Retinal pigment epithelial cell (primary cell): ENCODE results near the gene XRRA1.

Experiments used
- DNase-seq: peaks from one replicate; pipeline ENCODE4 v3.0.0-alpha.2; 2010; ENCODE audit warnings: low read depth
- H3K4me3 ChIP-seq: 2 replicates; pipeline ENCODE4 v1.5.1; 2011; ENCODE audit warnings: mild to moderate bottlenecking, low read length, control low read depth, moderate library complexity
- TF ChIP-seq, protein P1 (sequence below): conservative IDR thresholded peaks from 2 replicates; pipeline ENCODE4 v1.5.1; 2011; ENCODE audit warnings: low read depth, low read length, control low read depth, inconsistent platforms

XRRA1 gene

DNA sequence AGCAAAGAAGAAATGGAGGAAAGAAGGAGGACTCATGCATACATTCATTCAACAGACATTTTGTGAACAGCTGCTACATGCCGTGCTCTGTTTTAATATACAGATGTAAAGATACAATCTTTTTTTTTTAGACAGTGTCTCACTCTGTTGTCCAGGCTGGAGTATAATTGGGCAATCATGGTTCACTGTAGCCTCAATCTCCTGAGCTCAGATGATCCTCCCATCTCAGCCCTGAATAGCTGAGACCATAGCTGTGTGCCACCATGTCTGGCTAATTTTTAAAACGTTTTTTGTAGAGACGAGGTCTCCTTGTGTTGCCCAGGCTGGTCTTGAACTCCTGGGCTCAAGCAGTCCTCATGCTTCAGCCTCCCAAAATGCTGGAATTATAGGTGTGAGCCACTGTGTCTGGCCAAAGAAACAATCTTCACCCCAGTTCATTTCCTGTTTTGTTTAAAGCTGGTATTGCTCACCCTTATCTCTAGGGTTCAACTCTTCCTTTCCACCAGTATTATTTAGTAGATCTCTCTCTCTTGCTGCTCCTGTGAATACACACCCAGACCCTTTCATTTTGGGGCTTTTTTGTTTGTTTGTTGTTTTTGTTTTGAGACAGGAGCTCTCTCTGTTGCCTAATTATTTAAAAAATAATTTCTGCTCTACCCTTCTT is 130.5 kb downstream of the XRRA1 start:
- TF ChIP-seq, protein P1, sequence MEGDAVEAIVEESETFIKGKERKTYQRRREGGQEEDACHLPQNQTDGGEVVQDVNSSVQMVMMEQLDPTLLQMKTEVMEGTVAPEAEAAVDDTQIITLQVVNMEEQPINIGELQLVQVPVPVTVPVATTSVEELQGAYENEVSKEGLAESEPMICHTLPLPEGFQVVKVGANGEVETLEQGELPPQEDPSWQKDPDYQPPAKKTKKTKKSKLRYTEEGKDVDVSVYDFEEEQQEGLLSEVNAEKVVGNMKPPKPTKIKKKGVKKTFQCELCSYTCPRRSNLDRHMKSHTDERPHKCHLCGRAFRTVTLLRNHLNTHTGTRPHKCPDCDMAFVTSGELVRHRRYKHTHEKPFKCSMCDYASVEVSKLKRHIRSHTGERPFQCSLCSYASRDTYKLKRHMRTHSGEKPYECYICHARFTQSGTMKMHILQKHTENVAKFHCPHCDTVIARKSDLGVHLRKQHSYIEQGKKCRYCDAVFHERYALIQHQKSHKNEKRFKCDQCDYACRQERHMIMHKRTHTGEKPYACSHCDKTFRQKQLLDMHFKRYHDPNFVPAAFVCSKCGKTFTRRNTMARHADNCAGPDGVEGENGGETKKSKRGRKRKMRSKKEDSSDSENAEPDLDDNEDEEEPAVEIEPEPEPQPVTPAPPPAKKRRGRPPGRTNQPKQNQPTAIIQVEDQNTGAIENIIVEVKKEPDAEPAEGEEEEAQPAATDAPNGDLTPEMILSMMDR = no peak
- no peak overlapping the region for H3K4me3 ChIP-seq
- no peak for DNase-seq

- no peak for DNase-seq
- no peak overlapping the region for H3K4me3 ChIP-seq
- TF ChIP-seq, protein P1 = no peak
Observed at GRCh38 chr11:74816664-74817063, 132.2 kb downstream of the XRRA1 start.

DNA sequence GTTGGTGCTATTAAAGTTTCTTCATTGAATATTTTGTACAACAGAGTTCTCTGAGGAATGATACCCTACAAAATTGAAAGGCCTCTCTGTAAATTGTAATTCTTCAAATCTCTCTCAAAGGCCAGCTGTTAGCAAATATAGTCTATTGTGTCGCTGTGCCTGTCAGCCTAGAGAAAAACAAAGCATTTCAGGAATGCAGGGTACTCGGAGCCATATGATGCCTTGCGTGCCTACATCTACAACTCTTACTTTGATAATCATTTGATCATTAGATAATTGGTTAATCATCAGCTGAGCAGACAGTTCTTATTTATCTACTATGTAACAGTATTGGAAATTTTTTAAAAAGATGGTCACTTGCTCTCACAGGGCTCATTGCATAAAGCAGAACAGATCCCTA is 132.9 kb downstream of the XRRA1 start:
- H3K4me3 ChIP-seq = no peak overlapping the region
- DNase-seq = peak; percentile 31
- TF ChIP-seq, protein P1 = no peak

GRCh38 chr11:74809801-74810200 is 139.1 kb downstream of the XRRA1 start:
- H3K4me3 ChIP-seq = no peak overlapping the region
- no peak for DNase-seq
- TF ChIP-seq, protein P1 = no peak

GRCh38 chr11:74806267-74806666 is 142.6 kb downstream of the XRRA1 start:
- H3K4me3 ChIP-seq = no peak overlapping the region
- no peak for DNase-seq
- TF ChIP-seq, protein P1 = no peak

DNA sequence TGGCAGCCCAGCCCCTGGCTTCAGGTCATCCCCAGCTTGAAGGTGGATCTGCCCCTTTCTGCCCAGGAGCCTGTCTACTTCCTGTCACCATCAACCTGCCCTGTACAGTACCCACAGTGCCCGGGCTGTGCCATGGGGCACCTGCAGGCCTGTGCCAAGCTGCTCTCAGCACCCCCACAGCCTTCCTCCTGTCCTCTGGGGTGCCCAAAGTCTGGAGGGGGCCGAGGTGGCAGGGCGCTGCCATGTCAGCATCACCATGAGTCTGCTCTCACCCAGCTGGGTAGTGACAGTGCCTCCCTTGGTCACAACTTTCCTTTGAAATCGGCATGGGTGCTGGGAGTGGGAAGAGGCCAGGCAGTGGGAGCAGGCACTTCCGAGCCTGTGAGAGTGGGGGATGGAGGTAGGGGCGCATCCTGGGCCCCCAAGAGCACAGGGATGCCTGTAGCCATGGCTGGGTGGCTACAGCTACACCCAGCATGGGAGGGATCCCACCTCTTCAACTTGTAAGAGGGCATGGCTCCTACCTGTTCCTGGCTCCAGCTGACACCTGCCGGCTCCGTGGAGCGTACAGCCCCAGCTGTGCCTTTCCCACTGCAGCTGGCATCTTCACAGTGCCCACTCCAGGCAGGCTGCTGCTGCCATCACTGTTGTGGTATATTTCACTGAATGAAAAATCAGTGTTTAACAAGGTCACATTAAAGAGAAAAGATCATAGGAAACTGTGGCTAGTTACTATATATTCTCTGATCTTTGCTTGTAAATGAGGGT is 157.4 kb downstream of the XRRA1 start:
- no peak overlapping the region for H3K4me3 ChIP-seq
- TF ChIP-seq, protein P1 = no peak
- no peak for DNase-seq
